GM21786 (cell line): ENCODE results near the gene ADSS1.
"Not testable (repeated sequence)": the region's sequence is repeated elsewhere in the genome, so short reads cannot be mapped to it uniquely, and the experiment has no call there.

Experiments
- ATAC-seq: cut with Tn5 transposase; IDR thresholded peaks from one replicate; pipeline ENCODE4 v1.9.1; 2021; ENCODE audit not compliant: unreplicated experiment

Gene ADSS1

DNA sequence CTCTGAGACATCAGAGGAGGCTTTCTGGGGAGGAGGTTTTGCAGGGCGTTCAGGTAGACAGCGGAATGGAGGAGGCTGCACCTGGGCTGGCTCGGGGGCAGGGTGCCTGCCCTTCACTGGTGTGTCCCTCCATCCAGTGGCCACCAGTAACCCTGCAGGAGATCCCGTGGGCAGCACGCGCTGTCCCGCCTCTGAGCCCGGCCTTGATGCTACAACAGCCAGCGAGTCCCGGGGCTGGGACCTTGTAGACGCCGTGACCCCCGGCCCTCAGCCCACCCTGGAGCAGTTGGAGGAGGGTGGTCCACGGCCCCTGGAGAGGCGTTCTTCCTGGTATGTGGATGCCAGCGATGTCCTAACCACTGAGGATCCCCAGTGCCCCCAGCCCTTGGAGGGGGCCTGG is 10.0 kb upstream of the ADSS1 start:
- ATAC-seq, result no peak

DNA sequence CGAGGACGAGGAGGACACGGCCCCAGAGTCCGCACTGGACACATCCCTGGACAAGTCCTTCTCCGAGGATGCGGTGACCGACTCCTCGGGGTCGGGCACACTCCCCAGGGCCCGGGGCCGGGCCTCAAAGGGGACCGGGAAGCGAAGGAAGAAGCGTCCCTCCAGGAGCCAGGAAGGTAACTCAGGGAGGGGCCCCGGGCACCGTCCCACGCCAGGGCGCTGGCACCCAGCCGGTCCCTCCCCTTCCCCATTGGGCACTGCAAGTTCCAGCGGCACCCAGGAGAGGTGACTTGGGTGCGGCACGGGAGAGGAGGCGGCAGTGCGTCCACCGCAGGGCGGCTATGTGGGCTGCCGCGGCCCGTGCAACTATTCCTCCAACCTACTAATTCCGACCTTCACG is 9.3 kb upstream of the ADSS1 start:
- ATAC-seq, result no peak

DNA sequence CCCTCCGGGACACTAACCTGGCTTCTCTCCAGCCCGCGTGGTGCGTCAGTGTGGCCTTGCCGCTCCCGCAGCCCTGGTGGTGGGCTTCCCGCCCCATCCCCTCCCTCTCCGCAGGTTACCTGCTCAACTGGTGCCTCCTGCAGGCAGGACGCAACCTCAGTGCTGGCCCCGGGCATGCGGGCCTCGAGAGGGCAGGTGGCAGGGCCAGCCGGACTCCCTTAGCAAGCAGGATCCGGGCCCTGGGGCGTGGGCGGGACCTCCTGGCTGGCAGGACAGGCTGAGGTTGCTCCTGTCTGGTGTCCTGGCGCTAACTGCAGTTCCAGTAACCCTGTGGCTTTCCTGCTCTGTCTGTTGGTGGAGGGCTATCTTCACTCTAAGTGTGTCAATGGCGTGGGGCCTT is 8.6 kb upstream of the ADSS1 start:
- no peak for ATAC-seq

DNA sequence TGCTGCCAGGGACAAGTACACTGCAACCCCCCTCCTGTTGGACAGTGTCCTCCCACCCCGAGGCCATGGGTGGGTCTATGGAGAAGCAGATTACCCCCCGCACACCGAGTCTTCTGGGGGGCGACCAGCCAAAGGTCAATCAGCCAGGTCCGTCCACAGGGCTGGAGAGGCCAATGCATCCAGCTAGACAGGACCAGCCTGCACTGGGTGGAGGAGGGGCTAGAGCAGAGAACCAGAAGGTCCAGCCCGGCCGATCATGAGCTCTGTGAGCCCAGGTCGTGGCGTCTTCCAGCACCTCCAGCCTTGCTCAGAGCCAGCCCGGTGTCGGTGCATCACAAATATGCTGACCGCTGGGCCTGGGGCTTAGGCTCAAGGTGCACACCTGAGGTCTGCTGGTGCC is 8.2 kb upstream of the ADSS1 start:
- ATAC-seq, result no peak

DNA sequence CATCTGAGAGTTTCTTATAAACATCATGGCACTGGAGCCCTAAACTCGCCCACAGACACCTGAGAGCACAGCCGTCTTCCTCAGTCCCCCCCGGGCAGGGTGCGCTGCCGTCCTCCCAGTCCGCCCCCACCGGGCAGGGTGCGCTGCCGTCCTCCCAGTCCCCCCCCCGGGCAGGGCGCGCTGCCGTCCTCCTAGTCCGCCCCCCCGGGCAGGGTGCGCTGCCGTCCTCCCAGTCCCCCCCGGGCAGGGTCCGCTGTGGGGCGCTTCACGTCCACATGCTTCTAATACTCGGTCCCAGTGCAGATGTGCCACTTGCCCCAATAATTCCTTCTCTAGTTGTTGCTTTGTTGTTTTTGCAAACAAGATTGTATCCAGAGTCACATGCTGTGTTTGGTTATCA is 6.9 kb upstream of the ADSS1 start:
- ATAC-seq, result no peak

DNA sequence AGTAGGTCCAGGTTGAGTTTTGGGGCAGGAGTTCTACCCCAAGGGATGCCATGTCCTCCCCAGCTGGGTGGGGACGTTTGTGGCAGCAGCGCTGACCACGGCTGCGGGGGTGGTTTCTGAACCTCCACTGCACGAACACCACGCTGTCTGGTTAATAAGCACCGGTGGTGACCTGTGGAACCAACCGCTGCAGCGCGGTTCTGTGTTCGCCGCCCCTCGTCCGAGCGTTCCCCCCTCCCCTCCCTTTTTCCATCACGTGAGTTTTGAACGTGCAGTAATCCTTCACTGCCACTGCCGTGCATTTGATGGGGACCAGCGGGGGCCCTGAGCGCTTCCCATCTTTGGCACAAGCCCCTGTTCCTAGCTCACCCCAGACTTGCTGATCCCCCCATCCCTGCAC is 6.4 kb upstream of the ADSS1 start:
- ATAC-seq, result no peak

DNA sequence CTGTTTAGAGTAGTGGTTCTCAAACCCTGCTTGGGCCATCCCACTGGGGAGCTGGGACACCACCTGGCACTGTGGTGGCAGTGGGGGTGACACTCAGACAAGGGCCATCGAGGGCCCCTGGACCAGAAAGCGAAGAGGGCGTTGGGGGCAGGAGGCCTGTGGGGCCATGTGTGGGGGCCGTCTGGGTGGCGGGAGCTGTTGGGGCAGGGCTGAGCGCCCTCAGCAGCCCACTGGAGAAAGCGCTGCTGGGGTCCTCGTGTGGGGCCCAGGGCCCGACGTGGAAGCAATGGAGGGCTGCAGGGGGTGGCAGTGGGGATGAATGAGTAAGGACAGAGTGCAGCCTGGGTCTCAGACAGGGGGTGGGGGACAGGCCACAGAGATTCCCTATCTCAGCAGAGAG is 5.9 kb upstream of the ADSS1 start:
- no peak for ATAC-seq

DNA sequence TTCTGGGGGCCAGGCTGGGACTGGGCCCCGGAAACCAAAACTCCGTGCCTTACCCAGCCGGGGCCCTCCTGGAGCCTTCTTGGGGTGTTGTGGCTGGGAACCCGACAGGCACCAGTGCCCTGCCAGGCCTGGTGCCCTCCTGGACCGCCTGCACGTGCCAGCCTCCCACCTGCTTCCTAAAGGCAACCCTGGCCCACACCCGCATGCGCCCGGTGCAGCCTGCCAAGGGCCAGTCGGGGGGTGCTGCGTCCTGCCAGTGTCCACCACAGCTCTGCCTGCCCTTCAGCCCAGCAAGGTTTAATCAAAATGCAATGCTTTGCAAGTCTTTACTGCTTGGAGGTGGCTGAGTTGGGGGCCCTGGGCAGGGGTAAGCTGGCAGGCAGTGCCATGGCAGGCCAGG is 5.2 kb upstream of the ADSS1 start:
- ATAC-seq, result no peak

DNA sequence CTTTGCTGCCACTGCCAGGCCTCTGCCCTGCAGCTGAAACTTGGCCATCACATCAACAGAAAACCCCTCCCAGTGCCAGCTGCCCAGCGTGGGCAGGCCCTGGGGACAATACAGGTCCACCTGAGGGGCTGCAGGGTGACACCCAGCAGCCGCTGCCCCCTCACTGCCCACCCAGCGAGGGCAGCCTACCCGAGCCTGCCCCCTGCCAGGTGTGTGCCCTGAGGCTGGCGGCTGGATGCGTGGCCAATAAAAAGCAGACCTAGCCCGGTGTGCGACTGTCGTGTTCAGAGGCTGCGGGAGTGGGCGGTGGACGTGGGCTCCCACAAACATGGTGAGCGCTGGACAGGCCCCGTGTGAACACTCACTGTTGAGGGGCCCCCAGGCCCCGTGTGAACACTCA is 4.7 kb upstream of the ADSS1 start:
- ATAC-seq, result no peak

DNA sequence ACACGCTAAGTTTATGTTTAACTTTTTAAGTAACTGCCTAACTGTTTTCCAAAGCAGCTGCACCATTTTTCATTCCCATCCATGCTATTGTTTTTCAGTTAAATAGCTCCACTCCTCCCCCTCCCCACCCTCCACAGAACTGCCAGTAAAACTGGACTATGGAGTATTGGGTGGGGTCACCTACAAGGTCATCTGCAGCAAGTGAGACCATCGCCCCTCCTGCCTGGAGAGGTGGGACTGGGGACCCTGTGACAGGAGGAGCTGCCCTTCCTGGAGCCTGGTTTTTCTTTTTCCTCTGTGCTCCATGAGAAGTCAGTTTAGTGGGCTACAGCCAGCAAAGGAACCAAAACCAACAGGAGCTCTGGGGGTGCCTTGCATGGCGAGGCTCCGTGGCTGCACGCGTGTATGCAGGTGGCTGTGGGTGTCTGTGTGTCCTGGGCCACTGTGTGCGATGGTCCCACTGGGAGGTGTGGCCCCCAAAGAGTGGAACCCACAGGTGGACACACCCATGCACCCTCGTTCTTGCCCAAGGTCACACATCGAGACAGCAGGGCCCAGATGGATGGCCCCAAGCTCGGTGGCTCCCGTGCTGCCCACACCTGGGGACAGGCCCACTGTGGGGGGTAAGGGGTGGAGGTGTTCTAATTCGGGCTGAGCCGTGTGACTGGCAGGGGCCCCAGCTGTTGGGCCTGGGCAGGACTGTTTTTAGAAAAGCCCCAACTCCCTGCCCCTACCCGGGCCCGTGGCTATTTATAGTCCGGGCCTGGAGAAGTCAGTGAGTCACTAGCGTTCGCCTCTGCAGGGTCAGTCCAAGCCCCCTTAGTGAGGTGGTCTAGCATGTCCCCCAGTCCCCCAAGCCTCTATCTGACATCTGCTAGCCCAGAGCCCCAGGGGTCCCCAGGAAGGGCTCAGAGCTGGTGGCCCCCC is 2.3 kb upstream of the ADSS1 start:
- no peak for ATAC-seq

DNA sequence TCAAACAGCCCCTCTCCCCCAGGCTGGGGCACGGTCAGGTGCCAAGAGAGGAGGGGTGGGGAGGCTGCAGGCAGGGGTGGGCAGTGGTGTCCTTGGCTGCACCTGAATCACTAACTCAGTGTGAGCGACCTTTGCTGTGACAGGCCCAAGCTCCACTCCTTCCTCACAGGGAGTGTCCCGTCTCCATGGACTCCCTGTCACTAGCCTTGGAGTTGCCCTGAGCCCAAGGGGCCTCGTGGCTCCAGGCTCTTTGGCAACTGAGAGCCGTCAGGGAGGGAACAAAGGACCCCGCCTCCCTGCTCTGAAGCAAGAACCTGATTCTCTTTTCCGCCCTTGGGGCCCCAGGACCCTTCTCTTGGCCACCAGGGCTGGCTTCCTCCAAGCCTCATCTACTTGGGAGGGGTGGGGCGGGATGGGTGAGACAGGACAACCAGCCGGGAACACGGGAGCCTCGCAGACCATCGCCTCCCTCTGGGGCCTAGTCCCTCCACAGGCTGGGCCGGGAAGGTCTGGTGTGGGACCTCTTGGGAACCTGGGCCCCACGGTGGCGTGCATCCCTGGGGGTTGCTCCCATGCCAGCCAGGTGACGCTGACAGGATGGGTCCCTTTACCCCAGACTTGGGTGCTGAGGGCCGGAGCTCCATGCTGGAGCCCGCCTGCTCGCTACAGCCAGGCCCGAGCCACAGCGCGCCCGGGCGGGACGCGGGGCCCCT is 935 bp upstream of the ADSS1 start:
- ATAC-seq, result no peak

DNA sequence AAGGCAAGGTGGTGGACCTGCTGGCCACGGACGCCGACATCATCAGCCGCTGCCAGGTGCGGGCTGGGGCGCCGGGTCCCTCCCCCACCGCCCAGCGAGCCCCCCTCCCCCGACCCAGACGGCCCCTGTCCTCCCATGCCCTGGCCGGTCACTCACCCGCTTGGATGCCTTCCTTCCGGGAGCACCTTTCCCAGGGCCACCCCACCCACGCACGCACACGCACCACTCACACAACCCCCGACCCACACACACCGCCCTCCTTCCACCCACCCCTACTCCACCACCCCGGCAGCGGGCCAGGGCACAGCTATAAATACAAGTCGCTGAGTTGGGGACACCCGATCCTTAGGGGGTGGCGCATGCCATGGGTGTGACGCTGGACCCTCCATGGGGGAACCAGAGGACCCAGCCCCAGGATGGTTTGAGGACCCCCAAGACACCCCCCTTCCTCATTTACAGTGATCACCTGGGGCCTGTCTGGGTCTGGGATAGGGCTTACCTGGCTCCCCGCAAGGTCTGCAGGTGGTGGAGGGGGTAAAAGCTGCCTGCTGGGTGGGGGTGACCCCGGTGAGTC is 465 bp downstream of the ADSS1 start:
- no peak for ATAC-seq

DNA sequence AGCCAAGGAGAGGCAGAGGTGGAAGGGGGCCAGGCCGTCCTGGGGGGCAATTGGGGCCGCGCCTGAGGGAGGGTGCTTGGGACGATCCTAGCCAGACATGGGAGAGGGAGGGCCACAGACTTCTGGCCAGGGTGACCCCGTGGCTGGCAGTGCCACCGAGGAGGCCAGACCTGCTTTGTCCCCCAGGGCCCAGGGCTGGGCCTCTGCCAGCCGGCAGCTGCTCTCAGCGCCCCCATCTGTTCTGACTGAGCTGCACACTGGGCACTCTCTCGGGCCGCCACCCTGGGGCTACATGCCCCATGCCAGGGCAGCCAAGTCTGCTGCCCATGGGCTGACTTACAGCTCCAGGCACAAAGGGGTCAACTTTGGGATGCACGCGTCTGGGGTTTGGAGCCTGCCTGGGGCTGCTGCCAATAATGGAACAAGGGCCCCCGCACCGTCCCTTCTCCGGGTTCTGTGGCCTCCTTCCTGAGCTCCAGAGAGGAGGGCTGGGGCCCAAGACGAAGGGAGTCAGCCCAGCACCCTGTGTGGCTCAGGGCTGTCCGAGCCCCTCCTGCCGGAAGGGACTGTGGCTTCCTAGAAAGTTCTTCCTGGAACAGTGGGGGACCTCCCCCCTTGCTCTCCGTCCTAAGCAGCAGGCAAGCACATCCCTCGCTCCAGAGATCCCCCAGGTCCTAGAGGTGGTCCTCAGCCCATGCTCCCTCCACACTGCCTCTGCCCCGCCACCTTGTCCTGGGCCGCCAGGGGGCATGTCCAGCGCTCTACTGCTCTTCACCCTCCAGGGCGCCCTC is 1.1 kb downstream of the ADSS1 start:
- ATAC-seq, result no peak

DNA sequence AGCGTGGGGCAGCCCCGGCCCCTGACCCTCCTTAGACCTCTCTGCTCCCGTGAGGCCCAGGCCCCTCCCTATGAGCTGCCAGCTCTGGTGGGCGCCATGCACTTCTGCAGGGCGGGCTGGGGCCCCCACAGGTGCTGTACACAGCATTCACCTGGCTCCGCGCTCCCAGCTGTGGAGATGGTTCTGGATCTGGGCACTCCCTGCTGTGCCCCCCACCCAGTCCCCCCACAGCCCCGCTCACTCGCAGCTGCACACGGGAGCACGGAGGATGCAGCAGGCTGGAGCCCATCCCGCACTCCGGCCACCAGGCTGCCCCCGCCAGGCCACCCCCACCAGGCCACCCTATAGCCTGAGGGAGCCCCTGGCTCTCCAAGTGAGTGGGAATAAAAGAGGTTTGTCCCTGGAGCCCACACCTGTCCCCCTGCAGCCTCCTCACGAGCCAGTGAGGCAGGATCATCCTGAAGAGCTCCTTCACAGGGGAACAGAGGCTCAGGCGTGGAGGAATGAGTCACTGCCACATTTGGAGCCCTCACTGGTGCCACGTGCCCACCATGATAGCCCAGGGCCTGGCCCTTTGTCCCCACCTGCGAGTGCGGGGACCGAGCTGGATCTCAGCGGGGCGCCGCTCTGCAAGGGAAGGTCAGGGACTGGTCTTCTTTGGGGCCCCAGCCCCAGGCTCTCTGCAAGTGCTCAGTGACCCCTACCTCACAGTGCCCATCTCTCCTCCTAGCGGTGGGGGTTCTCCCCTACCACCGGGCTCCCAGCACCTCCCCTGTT is 1.9 kb downstream of the ADSS1 start:
- no peak for ATAC-seq

DNA sequence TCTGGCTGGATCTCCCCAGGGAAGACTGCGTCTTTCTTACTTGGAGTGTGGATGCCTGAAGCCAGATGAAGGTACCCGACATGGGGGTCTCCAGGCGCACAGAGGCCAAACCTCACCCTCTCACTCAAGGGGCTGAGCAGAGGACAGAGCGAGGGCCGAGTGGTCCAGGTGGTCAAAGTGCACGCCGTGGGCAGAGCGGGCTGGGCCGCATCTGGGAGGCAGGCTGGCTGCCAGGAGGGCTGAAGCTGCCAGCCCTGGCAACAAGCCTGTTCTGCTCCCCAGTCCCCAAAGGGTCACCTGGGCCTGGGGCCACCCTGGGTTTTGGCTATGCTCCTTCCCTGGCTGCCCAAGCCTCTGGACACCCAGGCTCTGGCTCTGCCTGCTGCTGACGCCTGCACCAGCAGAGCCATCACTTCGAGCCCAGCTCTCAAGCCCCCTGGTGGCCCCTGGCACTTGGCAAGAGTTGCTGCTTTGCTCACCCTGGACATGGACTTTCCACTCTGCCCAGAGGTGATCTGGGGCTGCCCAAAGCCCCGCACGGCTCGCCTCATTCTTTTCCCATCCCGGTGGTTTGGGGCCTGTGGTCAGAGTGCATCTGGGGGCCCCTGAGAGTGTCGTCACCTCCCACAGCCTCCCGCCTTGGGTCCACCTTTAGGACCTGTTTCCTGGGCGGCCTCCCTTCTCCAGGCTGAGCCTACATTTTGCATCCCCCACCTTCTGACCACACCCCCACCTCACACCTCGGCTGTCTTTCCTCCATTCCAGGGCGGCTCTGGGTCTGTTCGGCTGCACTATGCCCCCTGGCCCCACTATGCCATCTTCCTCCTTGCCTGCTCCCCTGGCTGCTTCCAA is 2.8 kb downstream of the ADSS1 start:
- no peak for ATAC-seq

DNA sequence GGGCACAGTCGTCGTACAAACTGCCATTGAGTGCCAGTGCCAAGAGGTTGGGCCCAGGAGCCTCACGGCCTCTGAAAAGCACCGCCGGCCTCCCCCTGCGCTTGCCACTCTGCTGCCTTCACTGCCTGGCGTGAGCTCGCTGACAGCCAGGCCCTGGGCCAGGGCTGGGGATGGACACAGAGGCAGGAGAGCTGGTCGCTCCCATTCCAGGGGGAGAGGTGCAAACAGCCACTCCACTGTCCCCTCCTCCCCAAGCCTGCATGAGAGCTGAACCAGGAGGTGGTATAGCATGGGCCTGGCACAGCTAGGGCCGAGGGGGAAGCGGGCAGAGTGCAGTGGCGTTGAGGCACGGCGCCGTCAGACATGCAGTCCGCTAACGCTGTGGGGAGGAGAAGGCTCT is 4.6 kb downstream of the ADSS1 start:
- ATAC-seq, result no peak

DNA sequence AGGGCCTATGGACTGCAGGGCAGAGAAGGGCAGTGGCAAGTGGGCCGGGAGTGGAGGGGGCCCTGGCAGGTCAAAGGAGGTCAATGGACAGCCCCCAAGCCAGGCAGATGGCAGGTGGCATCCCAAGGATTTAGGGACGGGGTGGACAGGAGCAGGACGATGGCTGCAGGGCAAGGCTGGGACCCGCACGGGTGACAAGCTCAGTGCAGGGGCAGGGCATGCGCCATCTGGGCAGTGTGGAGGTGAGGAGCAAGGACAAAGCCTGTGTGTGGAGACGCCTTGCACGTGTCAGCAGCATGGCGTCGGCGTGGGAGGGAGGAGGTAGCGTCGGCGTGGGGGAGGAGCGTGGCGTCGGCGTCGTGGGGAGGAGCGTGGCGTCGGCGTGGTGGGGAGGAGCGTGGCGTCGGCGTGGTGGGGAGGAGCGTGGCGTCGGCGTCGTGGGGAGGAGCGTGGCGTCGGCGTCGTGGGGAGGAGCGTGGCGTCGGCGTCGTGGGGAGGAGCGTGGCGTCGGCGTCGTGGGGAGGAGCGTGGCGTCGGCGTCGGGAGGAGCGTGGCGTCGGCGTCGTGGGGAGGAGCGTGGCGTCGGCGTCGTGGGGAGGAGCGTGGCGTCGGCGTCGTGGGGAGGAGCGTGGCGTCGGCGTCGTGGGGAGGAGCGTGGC is 5.3 kb downstream of the ADSS1 start:
- not testable (repeated sequence) for ATAC-seq

DNA sequence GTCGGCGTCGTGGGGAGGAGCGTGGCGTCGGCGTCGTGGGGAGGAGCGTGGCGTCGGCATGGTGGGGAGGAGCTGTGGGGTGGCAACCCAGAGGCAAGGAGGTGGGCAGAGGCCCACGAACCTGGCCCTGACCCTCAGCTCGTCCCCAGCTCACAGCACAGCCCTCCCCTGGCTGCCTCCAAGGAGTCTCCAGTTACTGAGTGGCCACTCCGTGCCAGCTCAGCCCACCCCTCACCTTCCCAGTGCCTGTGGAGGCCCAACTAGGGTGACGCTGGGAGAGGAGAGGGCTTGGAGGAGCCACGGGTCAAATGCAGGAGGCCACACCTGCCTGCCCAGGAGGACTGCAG is 5.8 kb downstream of the ADSS1 start:
- no peak for ATAC-seq

DNA sequence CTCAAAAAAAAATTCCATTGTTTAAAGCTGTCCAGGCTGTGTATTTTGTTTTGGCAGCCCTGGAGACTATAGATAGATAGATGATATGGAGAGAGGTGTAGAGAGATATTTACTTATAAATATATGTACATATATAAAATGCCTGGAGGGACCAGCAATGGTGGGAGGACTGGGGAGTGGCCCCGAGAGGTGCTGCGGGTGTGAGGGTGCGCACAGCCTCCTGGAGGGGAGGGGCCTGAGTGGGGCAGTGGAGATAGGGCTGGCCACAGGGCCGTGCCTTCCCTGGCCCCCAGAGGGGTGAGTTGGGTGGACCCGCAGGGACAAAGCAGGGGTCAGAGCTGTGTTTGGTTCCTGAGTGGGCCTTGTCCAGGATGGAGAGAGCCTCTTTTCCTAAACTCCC is 6.5 kb downstream of the ADSS1 start:
- ATAC-seq, result no peak
